LNCaP clone FGC (cell line): ENCODE results near the gene ANO2.

Experiments used
- DNase-seq: peaks from one replicate; pipeline ENCODE4 v3.0.0-alpha.2; 2011; ENCODE audit warnings: low read depth
- H3K4me3 ChIP-seq: 2 replicates; pipeline ENCODE4 v1.5.1; 2011; ENCODE audit warnings: mild to moderate bottlenecking, low read depth, low read length, control low read depth
- TF ChIP-seq, protein P1 (sequence below): IDR thresholded peaks from 2 replicates; pipeline ENCODE4 v1.5.1; 2012; ENCODE audit warnings: mild to moderate bottlenecking; ENCODE audit not compliant: control insufficient read depth, insufficient read depth; ENCODE audit errors: extremely low read depth

ANO2 gene

DNA sequence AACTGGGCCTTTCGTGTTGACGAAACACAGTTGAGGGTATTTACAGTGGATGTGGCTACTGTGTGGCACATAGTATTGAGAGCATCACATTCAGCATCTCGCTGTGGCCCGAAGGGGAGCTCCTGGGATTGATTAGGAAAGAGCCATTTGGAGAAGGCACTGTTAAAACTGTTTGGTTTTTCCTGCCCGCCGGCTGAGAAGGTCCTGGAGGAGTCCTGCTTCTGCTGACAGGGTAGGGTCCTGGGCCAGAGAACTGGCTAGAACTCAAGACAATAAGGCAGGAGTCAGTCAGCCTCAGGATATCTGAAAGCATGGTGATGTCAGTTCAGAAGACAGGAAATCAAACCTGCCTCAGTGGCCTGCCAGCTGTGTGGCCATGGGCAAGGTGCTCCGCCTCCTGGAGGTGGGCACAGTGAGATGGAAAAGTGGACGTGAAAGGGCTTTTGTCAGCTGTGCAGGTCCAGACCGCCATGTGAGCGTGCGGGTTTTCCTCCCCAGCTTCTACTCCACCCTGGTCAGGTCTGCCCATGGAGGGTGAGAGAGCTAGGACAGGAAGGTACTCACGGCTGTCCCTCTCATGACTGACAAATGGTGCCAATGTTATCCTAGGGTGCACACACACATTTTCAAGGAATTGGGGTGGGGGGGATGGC, 420.8 kb downstream of the ANO2 start:
- H3K4me3 ChIP-seq, result no peak overlapping the region
- TF ChIP-seq, protein P1, sequence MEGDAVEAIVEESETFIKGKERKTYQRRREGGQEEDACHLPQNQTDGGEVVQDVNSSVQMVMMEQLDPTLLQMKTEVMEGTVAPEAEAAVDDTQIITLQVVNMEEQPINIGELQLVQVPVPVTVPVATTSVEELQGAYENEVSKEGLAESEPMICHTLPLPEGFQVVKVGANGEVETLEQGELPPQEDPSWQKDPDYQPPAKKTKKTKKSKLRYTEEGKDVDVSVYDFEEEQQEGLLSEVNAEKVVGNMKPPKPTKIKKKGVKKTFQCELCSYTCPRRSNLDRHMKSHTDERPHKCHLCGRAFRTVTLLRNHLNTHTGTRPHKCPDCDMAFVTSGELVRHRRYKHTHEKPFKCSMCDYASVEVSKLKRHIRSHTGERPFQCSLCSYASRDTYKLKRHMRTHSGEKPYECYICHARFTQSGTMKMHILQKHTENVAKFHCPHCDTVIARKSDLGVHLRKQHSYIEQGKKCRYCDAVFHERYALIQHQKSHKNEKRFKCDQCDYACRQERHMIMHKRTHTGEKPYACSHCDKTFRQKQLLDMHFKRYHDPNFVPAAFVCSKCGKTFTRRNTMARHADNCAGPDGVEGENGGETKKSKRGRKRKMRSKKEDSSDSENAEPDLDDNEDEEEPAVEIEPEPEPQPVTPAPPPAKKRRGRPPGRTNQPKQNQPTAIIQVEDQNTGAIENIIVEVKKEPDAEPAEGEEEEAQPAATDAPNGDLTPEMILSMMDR, result no peak

DNA sequence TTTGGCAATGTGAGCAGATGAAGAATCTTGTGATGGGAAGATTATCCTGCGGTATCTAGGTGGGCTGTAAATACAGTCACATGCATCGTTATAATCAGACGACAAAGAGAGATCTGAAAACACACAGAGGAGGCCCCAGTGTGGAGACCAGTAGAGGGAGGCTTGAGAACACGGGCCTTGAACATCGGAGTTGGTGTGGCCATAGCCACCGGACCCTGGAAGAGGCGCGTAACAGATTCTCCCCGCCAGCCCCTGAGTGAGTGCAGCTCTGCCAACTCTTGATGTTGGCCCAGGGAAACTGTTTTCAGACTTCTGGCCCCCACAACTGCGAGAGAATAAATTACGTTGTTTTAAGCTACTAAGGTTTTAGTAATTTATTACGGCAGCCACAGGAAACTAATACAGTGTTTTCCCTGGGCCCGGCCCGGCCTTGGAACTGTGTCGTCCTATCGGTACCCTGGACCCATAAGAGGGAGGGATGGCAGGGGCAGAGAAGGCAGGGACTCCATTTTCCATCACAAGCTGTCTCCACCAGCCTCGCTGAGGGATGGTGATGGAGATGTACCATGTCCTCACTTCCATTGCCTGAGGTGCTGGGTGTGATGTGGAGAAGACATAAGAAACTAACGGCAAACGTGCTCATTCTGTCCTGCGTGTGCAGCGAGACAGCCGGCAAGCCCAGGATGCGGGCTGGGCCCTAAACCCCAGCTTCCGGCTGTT, 421.5 kb downstream of the ANO2 start:
- H3K4me3 ChIP-seq, result no peak overlapping the region
- DNase-seq, result no peak
- TF ChIP-seq, protein P1, result no peak

More for the DNA sequence above, 420.8 kb downstream of the ANO2 start:
- no peak for DNase-seq

DNA sequence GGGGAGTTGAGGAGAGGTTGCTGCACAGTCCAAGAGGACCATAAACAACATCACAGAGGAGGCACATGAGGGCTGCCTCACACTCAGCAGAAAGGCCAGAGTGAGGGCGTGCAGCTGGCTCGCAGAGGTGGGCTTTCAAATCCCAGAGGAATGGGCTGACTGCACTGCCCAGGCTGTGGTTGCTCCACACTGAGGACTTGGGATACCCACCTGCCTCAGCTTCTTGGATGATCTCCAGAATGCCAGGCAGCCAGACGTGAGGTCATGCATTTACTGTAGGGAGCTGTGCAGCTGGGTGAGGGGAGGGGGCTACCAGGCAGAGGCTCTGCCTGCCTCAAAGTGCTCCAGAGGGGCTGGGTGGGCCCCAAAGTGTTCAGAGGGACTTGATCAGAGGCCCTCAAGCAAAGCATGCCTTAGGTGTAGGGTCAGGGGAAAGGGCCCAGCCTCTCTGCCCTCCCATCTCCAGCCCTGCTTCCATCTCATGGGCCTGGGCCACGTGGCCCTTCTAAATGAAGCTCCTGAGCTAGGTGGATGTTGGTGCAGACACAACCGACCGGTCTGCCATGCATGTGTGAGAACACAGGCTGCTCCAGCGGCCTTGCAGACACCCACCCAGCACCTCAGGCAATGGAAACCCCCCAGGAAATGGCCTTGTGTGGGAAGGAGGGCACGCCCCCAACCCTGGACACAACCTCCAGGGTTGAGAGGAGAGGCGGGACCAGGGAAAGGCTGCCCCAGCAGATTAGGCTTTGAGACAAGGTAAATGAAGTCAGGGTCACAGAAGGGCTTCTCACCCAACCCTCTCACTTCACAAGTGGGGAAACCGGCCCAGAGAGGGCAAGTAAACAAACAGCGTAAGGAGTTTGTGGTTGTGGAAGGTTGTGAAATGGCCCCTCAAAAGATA, 422.4 kb downstream of the ANO2 start:
- H3K4me3 ChIP-seq, result no peak overlapping the region
- TF ChIP-seq, protein P1, result no peak
- DNase-seq, result no peak

DNA sequence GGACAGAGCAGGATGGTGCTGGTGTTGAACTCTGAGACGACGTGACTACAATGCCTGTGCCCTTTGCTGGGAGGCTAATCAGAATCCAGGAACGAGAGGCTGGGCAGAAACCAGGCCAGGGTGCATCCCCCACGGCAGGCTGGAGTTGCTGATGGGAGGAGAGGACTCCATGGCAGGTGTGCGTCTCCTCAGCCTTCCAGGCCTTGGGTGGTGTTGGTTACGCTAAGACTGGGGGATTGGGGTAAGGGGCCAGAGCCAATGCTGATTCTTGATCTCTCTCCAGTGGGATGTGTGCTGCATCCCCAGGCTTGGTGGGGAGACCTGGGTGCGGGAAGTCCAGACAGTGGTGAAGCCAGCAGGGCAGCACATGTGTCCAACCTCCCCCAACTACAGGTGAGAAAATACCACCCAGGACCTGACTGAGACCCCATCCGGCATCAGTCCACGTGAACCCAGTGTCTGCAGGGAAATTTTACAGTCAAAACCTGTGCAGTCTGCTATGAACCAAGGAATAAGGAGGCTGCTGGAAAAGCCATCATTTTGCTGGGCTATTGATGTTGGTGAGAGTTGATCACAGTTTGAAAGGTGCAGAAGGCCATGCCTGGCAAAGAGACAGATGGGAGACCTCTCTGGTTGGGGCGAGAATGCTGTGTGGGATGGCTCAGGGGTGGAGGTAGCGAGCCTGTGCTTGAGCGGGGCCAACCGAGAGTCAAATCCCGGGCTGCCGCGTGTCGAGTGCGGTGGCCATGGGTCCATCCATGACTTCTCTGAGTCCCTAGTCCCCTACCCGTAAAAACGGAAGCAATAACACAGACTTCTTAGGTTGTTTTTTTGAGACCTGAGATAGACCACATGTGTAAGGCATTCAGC, 423.4 kb downstream of the ANO2 start:
- no peak overlapping the region for H3K4me3 ChIP-seq
- TF ChIP-seq, protein P1, result no peak
- DNase-seq, result no peak

DNA sequence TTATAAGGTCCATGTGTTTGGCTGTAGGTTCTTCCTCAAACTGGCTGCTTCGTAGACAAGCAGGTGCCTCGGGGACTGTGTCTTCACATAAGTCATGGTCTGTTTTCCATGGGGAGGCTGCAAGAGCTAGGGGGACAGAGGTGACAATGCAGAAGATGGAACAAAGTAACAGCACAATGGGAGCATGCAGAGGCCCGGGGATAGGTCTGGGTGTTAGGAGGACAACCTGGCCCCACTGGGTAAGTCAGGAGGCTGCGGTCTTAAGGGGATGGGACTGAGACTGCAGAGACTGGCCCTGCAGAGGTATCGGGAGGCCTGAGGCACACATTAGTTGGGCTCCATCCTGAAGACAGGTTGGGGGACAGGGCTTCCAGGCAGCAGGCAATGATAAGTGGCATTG, 424.2 kb downstream of the ANO2 start:
- H3K4me3 ChIP-seq, result no peak overlapping the region
- DNase-seq, result no peak
- TF ChIP-seq, protein P1, result no peak

DNA sequence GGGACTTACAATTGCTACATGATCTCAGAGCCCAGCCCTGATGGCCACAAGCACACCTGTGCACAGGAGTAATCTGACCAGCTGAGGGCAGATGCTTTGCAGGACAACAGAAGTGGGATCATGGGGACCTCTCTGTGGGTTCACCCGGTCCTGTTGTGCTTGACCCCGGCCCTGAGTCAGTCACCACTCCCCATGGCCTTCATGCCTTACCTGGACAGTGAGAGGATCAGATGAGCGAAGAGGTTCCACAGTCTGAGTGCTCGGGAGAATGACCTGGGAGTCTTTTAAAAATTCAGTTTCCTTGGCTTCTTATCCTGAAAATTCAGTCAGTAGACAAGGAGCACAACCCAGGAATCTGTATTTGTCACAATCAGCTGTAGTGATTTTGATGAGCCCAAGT, 425.0 kb downstream of the ANO2 start:
- TF ChIP-seq, protein P1, result no peak
- H3K4me3 ChIP-seq, result no peak overlapping the region
- DNase-seq, result no peak
